ENCODE results near the gene LAMB2.

Gene LAMB2

GRCh38 chr3:49100046-49100615, 32.7 kb downstream of the LAMB2 start:
- ChIA-PET POLR2A (no interaction called here), CTCF (interaction anchor here (1.0 kb wide), 1 partner anchor 78 kb away, joined by 3 read pairs; the partner anchor contains the start of gene NDUFAF3)
- H3K4me3 ChIP-seq (ENCODE audit: low read depth, low read length), result no peak overlapping the region
- TF ChIP-seq, protein P1, sequence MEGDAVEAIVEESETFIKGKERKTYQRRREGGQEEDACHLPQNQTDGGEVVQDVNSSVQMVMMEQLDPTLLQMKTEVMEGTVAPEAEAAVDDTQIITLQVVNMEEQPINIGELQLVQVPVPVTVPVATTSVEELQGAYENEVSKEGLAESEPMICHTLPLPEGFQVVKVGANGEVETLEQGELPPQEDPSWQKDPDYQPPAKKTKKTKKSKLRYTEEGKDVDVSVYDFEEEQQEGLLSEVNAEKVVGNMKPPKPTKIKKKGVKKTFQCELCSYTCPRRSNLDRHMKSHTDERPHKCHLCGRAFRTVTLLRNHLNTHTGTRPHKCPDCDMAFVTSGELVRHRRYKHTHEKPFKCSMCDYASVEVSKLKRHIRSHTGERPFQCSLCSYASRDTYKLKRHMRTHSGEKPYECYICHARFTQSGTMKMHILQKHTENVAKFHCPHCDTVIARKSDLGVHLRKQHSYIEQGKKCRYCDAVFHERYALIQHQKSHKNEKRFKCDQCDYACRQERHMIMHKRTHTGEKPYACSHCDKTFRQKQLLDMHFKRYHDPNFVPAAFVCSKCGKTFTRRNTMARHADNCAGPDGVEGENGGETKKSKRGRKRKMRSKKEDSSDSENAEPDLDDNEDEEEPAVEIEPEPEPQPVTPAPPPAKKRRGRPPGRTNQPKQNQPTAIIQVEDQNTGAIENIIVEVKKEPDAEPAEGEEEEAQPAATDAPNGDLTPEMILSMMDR (IDR thresholded peaks at IDR 0.05; ENCODE audit: insufficient read depth, low read length, missing control alignments), result no peak
- no peak for DNase-seq (ENCODE audit: low read depth, low spot score)

DNA sequence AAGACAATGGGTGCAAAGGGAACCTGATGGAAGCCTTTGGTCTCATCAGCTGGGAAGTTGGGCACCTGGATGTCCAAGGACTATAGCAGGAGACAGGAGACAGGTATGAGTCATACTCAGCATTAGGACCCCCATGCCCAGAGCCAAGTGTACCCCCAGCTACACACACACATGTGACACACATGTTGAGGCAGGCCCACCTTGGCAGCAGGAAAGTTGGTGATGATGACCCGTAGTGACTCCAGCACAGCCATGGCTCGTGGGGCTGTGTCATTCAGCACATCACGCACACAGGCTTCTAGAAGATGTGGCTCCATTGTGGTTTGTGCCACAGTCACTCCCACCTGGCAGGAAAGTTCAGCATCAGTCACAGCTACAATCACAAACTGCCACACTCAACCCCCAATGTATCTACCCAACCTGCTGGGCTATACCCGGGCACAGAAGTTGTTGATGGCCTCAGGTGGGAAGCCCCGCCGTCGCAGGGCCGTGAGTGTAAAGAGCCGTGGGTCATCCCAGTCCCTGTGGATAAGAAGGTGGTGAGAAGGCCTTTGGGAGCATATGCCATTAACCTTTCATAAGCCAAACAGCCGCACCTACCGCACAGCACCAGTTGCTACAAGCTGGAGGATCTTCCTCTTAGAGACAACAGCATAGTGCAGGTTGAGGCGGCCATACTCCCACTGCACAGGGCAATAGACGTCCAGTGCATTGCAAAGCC, 33.8 kb downstream of the LAMB2 start:
- TF ChIP-seq, protein P1 (IDR thresholded peaks at IDR 0.05; ENCODE audit: insufficient read depth, low read length, missing control alignments), result no peak
- DNase-seq (ENCODE audit: low read depth, low spot score), result no peak
- ChIA-PET CTCF (no interaction called here), POLR2A (no interaction called here)
- no peak overlapping the region for H3K4me3 ChIP-seq (ENCODE audit: low read depth, low read length)

GRCh38 chr3:49098429-49098828, 34.4 kb downstream of the LAMB2 start:
- CTCF ChIA-PET, result no interaction called here
- POLR2A ChIA-PET, result no interaction called here
- no peak for DNase-seq (ENCODE audit: low read depth, low spot score)
- H3K4me3 ChIP-seq (ENCODE audit: low read depth, low read length), result no peak overlapping the region
- TF ChIP-seq, protein P1 (IDR thresholded peaks at IDR 0.05; ENCODE audit: insufficient read depth, low read length, missing control alignments), result no peak

DNA sequence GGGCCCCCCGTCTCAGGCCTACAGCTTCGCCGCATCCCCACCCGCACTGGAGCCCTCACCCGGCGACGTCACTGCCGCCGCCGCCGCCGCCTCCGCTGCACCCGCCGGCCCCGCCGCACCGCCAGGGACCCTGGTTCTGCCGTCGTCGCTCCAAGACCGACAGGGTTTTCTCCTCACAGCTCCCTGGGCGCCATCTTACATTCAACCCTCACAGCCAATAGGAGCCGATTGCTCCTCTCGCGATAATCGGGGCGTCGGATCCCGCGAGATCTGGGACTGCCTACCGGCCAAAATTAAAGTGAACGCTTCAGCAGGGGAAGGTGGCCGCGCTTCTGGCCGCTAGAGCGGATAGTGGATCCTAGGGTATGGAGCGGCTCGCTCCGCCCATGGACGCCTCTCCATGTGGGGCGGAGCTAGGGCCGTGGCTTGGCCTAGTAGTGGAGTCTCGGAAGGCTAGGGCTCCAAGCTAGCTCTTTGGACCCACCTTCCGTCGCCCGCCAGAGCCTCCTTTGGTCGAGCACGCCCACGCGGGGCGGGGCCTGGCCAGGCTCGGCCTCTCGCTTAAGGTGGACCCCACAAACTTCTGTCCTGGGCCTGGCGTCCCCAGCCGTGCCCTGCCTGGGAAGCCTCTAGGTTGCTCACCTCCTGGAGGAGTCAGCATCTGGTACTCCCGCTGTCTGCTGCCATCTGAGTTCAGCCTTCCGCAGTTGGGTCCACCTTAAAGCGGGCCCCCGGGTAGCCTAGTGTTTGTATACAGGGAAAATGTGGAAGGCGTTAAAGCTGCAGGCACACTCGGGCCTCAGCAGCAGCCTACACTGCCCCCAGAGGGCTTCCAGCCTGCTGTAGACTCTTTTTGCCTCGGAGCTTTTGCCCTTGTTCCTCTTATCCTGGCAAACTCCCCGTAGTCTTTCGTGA, 38.7 kb downstream of the LAMB2 start, which contains the start of gene QRICH1:
Gene QRICH1, minus strand, starts transcription at position 219 of the 915 bp plus-strand sequence. CDS start 17,054 bp downstream, outside the sequence.
- ChIA-PET CTCF (interaction anchor here (0.8 to 4.2 kb wide), 14 partner anchors 8 to 459 kb away, joined by 3 to 25 read pairs (median 4); partner anchors contain the start of genes NDUFAF3, QARS1 and SLC26A6), POLR2A (interaction anchor here (0.5 to 3.7 kb wide), 18 partner anchors 8 to 105 kb away, joined by 3 to 31 read pairs (median 6); partner anchors contain the start of genes IMPDH2, KLHDC8B, LAMB2 and NDUFAF3)
- H3K4me3 ChIP-seq (ENCODE audit: low read depth, low read length), result peak within 1 kb of the TSS; percentile 89
- DNase-seq (ENCODE audit: low read depth, low spot score), result peak; percentile 87
- TF ChIP-seq, protein P1 (IDR thresholded peaks at IDR 0.05; ENCODE audit: insufficient read depth, low read length, missing control alignments), result peak; percentile 70

DNA sequence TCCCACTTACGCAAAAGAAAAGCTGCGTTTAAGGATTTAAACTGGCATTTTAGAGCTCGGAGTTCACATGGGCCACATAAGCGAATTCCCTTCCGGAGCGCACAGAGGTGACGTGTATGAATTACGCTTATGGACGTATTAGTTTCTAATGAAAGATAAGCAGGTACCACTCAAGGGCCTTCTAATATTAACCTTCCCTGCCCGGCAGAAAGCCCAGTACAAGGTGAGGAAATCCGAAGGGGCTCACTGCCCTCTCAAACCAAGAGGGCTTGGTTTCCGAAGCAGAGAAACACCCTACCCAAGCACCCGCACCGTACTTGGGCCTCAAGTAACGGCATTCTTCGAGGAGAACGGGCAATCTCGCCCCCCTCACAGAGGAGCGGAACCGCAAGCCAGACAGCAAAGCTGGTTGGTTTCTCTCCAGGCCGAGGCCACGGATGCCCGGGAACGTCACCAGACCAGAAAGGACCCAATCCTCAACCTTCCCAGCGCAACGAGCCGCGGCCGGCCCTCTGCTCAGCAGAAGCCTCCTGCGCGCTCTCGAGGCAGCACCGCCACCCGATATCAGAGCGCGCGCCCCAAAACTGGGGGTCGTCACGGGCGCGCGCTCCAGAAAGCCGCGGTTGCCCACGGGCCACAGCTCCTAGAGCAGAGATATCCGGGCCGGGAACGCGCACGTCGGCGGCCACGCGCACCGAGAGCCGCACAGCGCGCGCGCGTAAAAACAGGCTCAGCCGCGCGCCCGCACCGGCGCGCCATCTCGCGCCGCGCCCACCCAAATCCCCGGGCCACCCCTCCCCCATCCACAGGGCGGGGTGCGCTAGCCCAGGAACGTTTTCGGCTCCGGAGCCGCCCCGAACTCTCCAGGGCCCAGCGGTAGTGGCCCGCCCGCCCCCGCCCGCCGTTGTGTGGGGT, 39.7 kb downstream of the LAMB2 start:
- DNase-seq (ENCODE audit: low read depth, low spot score), result peak; percentile 40
- POLR2A ChIA-PET, result interaction anchor here (0.5 to 3.7 kb wide), 18 partner anchors 9 to 104 kb away, joined by 3 to 31 read pairs (median 6); partner anchors contain the start of genes IMPDH2, KLHDC8B, LAMB2 and NDUFAF3
- H3K4me3 ChIP-seq (ENCODE audit: low read depth, low read length), result peak overlapping the region; percentile 89
- CTCF ChIA-PET, result interaction anchor here (0.8 to 4.2 kb wide), 11 partner anchors 9 to 458 kb away, joined by 3 to 25 read pairs (median 5); partner anchors contain the start of genes LAMB2, NDUFAF3 and SLC26A6
- TF ChIP-seq, protein P1 (IDR thresholded peaks at IDR 0.05; ENCODE audit: insufficient read depth, low read length, missing control alignments), result no peak

Data from AG04449 (cell line).